ENCODE data around the gene PIP4K2A.

DNA sequence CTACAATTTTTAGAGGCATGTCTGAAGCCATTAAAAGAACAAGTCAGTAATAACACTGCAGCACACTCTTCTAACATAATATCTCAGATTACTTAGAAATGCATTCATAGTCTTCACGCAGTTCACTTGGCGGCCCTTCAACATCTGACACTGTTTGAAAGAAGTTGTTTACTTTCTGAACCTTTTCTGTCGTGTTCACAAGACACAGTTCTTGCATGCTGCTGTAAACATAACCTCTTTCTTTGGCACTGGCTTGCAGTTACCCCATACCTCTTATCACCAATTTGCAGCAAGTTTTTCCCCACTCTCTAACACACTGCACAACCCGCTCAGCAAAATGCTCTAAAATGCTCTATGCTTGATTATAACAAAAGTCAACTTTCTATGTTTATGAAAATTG lies 12.0 kb downstream of the PIP4K2A start:
- TF ChIP-seq POLR2AphosphoS5 (IDR thresholded peaks at IDR 0.05; ENCODE audit: borderline replicate concordance, low read depth, low read length) (no peak), EZH2 (IDR thresholded peaks at IDR 0.05) (no peak), FOXP2 (optimal IDR thresholded peaks at IDR 0.05; ENCODE audit: control extremely low read depth, extremely low read length, insufficient read depth) (no peak)

Measured in SK-N-MC (cell line).